EL (cell line): ENCODE results near the gene GCSAML.
"Not testable (repeated sequence)": the region's sequence is repeated elsewhere in the genome, so short reads cannot be mapped to it uniquely, and the experiment has no call there.

Experiments used
- DNase-seq: peaks from one replicate; pipeline ENCODE4 v3.0.0-alpha.2; 2016

The GCSAML gene

DNA sequence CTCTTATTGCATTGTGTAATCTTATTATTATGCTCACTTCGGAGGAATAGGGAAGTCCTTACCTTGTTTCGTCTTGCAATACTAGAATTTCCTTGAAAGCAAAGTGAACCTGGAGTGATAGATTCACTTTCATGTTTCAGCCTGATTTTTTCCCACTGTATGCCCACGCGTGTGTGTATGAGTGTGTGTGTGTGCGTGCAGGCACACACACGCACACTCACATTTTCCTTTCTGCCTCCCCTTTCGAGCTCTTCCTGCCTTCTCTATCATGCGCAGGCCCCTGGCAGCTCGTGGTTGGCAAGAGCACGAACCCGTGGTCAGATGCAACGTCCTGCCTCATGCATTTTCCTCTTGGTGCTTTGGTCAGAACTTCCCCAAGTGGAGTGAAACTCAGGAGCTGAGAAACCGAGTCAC lies at the start of gene GCSAML:
Gene GCSAML, plus strand, starts transcription at position 366 of the 414 bp plus-strand sequence. CDS start 58 bp downstream, outside the sequence.
- DNase-seq = no peak

DNA sequence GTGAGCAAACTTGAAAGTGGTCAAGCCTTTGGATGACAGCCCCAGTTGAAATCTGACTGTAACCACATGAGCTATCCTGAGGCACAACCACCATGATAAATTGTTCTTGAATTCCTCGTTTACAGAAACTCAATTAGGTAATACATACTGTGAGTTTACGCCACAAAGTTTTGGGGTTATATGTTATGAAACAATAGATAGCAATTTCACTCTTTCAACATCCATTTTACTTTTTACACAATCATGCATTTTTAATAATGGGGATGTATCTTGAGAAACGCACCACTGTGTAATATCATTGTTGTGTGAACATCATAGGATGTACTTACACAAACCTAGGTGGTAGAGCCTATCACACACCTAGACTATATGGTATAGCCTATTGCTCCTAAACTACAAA lies 48.1 kb upstream of the GCSAML start:
- DNase-seq = no peak

DNA sequence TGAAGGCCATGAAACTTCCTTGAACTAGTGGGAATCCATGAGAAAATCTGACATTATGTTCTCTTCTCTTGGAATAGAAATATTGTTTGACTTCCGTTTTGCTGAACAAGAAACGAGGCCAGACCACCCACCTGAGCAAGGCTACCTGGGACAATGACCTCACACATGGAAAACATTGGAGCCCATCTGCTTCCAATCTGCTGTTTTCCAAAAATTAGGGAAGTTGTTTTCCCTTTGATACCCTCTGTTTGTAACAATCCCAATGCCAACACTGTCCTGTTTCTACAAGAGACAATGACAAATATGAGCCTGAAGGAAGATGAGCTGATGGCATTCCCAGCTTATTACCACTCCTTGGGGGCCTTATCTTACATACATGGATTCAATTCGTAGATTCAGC lies 42.1 kb upstream of the GCSAML start:
- DNase-seq = no peak

DNA sequence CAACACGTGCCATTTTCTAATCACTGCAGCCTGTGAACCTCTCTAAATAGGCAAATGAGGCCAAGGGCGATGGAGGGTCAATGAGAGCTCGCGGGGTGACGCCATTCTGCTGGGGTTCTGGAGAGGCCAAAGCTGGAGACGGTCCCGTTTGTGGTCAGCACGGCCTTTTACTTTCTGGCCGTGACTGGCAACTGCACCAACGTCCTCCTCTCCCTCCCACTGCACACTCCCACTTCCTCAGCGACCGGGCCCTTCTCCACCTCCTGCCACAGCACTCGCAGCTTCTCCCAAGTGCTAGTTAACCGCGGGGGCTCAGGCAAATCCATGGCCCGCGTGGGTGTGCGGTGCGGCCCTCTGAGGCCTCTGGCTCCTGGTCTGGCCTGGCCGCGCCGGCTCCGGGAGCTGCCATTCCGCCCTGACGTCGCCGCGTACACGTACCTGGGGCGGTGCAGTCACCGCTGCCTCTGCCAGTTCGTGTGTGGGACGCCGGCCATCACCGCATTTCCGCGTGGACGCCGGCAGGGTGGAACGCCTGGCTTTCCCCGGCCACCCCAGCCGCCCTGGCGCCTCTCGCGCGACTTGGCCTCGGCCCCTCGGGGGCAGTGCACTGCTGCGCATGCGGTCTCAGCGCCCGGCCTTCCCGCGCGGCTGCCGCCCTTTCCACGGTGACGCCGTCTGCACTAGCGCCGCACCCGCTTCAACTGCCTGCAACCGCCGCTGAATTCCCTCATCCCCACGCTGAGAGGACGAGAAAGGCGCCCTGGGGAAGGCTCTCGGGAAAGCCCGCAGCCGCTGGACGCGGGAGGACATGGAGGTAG lies 30.9 kb upstream of the GCSAML start:
- DNase-seq = no peak

DNA sequence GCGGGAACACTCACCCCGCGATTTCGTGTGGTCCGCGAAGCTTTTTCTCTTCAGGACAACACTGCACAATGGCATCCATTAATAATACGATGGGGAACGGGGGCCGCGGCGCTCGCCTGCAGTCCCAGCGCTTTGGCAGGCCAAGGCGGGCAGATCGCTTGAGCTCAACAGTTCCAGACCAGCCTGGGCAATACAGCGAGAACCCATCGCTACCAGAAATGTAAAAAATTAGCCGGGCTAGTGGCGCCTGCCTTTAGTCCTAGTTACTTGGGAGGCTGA lies 30.4 kb upstream of the GCSAML start:
- DNase-seq = no peak

DNA sequence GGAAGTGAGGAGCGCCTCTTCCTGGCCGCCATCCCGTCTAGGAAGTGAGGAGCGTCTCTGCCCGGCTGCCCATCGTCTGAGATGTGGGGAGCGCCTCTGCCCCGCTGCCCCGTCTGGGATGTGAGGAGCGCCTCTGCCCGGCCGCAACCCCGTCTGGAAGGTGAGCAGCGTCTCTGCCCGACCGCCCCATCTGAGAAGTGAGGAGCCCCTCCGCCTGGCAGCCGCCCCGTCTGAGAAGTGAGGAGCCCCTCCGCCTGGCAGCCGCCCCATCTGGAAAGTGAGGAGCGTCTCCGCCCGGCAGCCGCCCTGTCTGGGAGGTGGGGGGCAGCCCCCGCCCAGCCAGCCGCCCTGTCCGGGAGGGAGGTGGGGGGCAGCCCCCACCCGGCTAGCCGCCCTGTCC lies 27.0 kb upstream of the GCSAML start:
- DNase-seq = not testable (repeated sequence)

DNA sequence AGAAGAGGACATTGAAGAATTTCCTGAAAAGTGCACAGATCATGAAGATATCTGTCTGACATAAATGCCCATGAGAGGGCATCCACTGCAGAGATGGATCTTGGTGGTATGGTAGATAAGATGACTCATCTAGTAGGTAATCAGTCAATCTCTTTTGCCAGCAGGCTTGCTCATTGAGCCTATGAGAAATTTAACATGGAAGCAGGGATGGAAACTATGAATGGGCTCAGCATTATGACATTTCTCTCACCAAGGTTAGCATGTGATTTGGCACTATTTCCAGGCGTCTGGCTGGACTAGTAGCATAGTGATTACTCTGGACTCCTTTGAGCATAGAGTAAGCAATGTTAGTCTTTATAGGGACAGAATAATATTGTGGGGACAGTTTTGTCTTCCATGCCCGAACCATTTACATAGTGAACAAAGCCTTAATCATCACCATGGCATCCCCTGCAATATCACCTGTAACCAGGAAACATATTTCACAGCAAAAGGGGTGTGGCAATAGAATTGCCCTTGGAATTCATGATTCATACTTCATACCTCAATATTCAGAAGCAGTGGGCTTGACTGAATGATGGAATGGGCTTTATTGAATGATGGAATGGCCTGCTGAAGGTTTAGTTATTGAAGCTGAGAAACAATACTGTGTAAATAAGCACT lies 20.0 kb upstream of the GCSAML start:
- DNase-seq = no peak

DNA sequence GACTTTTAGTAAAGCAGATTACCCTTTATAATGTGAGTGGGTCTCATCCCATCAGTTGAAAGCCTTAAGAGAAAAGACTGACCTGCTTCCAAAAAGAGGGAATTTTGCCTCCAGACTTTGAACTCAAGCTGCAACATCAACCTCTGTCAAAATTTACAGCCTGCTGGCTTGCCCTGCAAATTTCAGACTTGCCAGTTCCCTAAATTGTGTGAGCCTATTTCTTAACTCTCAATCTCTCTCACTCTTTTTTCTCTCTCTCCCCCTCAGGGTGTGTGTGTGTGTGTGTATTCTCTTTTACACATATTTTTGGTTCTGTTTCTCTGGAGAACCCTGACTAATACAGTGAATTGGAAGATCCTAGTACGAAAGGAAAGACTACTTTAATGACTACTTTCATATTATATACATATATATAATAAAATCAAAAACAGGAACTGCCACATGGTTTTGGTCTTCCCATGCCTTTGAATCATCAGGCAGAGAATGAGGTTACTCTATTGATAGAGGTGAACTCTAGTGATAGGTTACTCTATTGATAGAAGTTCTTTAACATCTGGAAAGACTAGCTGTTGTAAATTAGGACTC lies 19.1 kb upstream of the GCSAML start:
- no peak for DNase-seq

DNA sequence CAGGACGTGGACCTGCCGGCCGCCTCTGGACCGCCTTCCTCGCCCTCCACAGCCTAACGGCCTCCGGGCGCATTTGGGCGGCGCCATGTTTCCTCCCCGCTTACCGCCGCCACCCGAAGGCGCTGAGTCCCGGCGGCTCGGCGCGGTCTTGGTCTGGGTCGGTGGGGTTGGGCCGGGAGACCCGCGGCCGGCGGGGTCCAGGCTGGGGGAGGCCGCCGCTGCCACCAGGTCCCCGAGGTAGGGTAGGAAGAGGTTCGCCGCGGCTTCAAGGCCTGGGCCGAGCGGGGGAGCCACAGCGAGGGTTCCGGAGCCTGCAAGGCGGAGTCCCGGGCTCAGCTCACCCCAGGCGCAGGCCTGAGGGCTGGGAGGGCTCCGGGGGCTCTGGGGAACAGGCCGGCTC lies 18.1 kb upstream of the GCSAML start:
- no peak for DNase-seq

DNA sequence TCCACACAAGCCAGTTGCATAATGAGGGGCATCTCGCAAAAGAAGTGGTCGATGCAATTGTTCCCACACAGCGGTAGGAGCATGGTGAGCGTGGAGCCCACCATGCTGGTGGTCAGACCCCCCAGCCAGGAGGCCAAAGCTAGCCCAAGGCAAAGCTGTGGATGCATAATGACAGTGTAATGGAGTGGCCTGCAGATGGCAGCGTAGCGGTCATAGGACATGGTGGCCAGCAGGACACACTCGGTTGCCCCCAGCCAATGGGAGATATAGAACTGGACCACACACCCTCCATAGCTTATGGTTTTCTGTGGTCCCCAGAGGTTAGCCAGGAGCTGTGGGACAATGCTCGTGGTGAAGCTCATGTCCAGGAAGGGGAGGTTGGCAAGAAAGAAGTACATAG lies 17.0 kb upstream of the GCSAML start:
- no peak for DNase-seq

DNA sequence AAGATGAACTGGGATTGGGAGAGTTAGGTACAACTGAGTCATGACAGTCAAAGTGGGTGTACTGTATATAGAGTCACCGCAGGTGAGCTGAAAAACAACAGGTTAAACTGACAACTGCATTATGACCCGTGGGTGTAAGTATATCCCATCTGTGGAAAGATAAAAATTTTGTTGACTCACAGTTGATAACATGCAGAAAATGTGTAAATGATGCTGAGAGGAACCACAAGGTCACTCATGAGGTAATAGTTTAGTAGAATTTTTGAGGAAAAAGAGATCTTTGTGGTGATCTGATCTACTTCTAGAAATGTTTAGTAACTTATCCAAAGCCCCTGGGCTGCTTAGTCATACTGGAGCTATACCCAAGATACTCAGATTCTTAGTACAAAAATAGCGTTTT lies 13.5 kb upstream of the GCSAML start:
- DNase-seq = peak; percentile 43

DNA sequence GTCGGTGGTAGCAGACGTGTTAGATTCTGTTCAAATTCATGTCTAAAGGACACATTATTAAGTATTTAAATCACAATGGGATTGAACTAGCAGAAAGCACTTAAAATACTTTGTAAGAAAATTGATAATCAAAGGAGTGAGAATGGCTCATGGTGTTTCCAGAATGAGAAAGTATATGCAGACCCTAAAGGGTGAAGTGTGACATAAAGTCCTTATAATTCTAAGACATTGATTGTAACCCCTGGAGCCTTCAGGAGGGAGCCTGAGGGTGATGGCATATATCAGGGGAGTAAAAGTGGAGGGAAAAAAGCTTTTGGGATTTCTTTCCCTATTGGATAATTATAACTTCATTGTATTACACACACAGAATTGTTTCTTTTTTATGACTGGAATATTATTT lies 12.6 kb upstream of the GCSAML start, which contains the start of gene OR2C3:
Gene OR2C3, minus strand, starts transcription at position 101 of the 400 bp plus-strand sequence. CDS start 3,929 bp downstream, outside the sequence.
- no peak for DNase-seq

DNA sequence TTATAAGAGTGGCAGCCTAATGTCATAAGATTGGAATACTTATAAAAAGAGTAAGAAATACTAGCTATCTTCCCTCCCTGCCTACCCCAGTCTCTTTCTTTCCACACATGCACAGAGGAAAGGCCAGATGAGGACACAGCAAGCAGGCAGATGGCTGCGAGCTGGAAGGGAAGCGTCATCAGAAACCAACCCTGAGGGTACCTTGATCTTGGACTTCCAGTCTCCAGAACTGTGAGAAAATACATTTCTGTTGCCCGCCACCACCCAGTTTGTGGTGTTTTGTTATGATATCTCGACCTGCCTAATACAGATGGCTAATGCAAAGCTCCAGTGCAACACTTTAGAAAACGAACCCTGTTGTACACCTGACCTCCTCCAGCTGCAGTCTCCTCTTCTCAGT lies 10.4 kb upstream of the GCSAML start:
- no peak for DNase-seq

DNA sequence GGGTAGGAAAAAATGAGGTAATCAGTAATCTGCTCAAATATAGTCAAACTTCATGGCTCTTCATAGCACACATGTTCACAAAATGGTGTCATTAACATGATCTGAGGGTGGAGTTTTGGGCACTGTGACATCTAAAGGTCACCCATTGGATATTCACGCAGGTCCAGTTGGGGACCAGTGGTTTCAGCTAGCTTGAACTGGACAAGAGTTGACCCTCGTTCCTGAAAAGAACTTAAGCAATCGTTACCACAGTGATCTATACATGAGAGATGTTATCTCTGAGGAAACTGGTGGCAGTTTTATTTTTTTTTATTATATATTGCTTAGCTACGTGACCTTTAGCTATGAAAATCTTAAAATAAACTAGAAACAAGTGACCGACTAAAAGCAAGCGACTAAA lies 9.7 kb upstream of the GCSAML start:
- no peak for DNase-seq

DNA sequence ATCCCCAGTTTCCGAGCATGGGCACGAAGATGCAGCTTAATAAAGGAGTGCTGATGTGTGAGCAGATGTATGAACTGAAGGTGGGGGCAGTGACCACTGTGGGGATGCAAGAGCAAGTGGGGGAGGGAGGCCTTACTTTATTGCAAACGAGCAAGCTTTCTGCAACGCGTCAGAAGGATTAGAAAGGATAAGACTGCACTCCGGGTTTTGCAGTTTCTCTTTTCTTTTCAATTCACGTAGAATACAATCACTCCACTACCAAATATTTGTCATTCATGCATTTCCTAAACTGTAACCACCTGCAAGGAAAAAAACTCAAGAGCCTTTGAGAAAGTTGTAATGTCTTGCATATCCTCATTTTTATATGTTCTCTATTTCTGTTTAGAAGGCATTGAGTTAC lies 8.4 kb upstream of the GCSAML start:
- DNase-seq = no peak

DNA sequence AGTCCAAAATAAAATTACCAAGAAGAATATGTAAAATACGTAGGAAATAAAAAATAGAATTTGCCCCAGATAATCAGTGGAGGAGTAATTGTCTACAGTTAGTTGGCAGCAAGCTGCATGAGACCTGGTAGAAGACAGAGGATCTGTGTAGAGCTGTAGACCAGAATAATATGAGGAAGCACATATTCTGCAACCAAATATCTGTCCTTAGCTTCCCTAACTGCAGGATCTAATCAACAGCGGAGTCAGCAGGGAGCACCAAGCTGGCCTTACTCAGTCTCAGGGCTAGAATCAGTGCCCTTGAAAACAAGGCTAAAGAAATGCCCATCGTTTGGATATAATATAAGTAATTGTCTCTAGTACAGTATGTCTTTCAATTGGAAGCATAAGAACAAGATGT lies 6.1 kb upstream of the GCSAML start:
- no peak for DNase-seq

DNA sequence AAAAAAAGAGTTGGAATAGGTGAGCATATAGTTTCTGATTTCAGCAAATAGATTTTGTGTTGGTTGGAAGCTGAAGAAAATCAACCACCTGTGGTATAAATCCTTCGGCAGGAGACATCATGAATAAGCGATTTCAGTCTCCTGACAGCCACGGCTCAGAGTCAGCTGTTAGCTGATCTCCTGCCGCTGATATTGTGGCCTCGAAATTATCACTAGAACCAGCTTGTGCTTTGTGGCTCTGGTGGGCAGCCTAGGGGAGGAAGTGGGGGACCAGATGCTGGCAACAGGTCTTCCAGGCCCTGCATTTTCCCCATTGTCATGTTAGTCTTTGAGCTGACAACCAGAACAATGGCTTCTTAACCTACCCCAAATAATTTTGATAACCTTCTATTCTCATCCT lies 842 bp upstream of the GCSAML start:
- no peak for DNase-seq

DNA sequence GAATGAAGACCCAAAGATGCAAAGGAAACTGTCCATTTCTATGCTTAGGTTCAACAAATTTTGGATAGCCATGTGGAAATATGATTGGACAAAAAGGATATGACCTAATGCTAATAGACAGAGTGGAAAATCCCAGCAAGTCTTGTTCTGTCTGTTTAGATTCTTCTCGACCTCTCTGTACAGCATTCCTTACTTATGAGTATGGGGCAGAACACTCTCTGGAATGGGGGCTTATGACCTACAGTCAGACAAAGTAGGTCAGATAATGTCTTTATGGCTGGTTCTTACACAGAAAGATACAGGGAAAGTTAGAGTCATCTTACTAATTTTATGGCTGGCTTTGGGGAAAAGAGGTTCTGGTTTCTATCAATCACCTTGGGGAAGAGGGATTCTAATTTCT lies 2.8 kb downstream of the GCSAML start:
- DNase-seq = peak; percentile 55

DNA sequence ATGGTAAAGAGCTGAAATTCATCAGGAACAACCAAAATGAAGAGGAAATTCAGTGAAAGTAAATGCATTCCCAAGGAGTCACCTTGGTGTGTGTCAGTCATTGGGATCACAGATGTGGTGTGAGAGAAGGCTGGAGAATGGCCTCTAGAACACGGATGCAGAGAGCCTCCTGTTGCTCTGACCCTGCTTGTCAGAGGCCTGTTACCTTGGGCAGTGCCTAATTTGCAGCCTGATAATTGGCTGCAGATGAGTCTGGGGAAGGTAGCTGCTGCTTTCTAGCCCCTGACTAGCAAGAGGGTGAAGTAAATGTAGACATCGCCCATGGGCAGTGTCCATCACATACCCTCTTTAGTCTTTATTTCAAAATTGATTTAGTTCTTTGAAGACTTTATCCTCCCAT lies 3.3 kb downstream of the GCSAML start:
- no peak for DNase-seq

DNA sequence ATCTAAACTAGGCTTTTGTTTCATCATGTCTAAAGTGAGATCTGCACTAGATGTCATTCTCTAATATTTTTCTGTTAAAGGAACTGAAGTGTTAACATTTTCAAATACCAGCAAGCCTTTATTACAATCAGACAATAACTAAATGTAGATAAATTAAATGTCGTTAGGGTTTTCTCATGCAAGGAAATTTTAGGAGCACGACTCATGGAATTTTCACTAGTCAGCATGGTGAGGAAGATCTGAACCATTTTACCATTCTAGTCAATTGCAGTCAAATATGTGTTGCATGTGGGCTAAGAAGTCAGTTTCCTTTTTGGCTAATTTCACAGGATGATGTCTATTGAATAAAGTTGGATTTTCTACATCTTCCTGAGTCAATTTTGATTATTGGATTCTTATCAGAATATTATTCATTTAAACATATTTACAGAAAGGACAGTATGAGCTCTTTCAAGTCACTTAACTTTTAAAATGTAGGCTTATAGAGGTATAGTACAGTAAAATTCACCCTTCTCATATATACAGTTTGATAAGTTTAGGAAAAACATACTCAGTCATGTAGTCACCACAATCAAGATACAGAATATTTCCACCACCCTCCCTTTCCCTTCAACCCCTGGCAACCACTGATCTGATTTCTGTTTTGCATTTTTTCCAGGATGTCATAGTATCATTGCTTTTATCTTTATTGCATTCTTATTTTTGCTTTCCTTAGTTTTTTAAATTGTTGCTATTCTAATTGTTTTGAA lies 9.2 kb downstream of the GCSAML start:
- DNase-seq = no peak

DNA sequence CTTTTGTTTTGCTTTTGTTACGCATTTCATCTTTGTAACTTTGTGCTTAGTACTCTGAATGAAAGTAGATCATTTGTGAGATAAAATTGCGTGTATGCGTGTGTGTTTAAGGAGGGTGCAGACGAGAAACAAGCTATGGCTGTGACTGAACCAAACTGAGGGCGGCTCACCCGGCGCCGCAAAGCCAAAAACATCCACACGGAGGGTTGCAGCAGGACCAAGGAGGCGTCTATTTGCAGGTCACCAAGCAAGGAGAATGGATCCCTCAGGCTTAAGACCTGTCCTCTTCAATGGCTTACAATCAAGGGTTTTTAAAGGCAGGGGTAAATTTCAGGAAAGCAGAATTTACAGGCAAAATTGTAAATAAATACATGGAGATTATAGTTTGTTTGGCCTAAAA lies 12.8 kb downstream of the GCSAML start:
- DNase-seq = no peak

DNA sequence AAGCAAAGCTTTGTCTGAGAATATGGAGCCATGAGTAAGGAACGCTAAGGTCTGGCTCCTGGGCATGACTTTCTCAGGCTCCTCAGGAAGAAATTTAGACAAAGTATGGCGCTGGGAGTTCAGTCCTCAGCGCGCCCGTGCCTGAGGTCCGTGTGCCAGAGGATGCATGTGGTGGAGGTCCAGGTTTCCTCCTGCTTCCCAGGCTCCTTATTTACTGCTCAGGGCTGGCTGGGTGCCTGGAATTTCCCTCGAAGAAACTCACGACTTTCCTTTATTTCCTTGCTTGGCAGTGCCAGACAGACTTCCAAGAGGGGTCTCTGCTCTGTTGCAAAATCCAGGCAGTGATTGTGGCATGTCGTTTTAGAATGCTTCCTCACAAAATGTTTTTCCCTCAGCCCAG lies 13.3 kb downstream of the GCSAML start:
- no peak for DNase-seq

DNA sequence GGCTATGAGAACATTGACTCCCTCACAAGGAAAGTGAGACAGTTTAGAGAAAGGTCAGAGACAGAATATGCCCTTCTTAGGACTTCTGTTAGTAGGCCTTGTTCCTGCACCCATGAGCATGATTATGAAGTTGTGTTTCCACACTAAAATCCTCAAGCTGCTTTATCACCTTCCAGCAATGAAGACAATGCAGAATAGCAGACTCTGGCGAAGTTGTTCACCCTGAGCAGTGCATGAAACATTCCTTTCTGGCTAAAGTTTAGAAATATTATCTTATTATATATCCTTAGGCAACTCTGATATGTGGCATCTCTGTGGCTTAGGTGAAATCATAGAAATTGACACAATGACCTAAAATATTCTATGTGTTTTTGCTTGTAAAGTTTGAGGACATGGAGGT lies 25.3 kb downstream of the GCSAML start:
- no peak for DNase-seq

DNA sequence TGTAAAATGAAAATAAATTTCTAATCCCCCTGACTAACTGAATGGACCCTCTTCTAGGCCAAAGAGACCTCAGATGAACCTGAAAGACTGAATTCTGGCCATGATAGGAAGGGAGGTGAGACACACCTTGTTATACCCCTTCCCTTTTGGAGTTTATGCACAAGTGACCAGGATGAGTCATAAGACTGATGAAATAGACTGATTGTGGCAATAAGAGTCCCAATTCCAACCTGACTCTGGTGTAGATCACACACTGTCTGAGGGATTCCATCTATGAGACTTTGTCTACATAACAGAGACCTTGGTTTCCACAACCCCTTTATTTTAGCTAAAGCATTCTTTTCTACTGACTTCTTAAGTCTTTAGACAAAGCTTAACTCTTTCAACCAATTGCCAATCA lies 25.7 kb downstream of the GCSAML start:
- DNase-seq = no peak
